PC-3 (cell line): ENCODE data around the gene NAB1. TPM values are rescaled to one million over a fixed set of nuclear protein-coding genes. Genes with fewer than 3 reads are reported as not detected.

Experiments used
- ATAC-seq: fragments of 200-7000 bp; cut with Tn5 transposase; 2 replicates; pipeline ENCODE4 v1.9.1; 2020; ENCODE audit warnings: mild to moderate bottlenecking, moderate library complexity
- BruUV-seq: library from RNA; stranded (reverse); fragments of 400-500 nt; replicated peaks from 2 replicates; lab custom pipeline; 2021; lab: Mats Ljungman, UMichigan
- CTCF ChIA-PET: fragments of 300-600 bp; sonication (Branson Sonifier 250); formaldehyde crosslinking; loops from one replicate; lab custom pipeline; 2022; ENCODE audit warnings: antibody characterized with exemption; lab: Charles Lee
- POLR2A ChIA-PET: fragments of 300-600 bp; sonication (Branson Sonifier 250); formaldehyde crosslinking; loops from one replicate; lab custom pipeline; 2022; ENCODE audit warnings: antibody characterized with exemption; ENCODE audit not compliant: unreplicated experiment; lab: Charles Lee
- DNase-seq: peaks from one replicate; pipeline ENCODE4 v3.0.0-alpha.2; 2015
- H2AFZ ChIP-seq: fragments of 300-600 bp; sonication (generic); 2 replicates; pipeline ENCODE4 v1.6.0; 2016; ENCODE audit warnings: antibody characterized with exemption, low read length
- H3F3A ChIP-seq: fragments of 300-600 bp; sonication (generic); one replicate; pipeline ENCODE4 v1.6.0; 2017; ENCODE audit warnings: antibody characterized with exemption, low read length, control low read depth, mild to moderate bottlenecking; ENCODE audit not compliant: unreplicated experiment
- H3K27ac ChIP-seq: fragments of 300-600 bp; sonication (generic); 2 replicates; pipeline ENCODE4 v1.5.1; 2016; ENCODE audit warnings: mild to moderate bottlenecking, low read length
- H3K27me3 ChIP-seq: fragments of 300-600 bp; sonication (generic); 2 replicates; pipeline ENCODE4 v1.6.1; 2016; ENCODE audit warnings: low read length, mixed read lengths
- H3K36me3 ChIP-seq: fragments of 300-600 bp; sonication (generic); 2 replicates; pipeline ENCODE4 v1.6.1; 2016; ENCODE audit warnings: low read depth, mixed run types, low read length, mixed read lengths
- H3K4me1 ChIP-seq: fragments of 300-600 bp; sonication (generic); 2 replicates; pipeline ENCODE4 v1.5.1; 2016; ENCODE audit warnings: low read length; ENCODE audit not compliant: insufficient read depth
- H3K4me2 ChIP-seq: fragments of 300-600 bp; sonication (generic); 2 replicates; pipeline ENCODE4 v1.6.0; 2016; ENCODE audit warnings: low read length
- H3K4me3 ChIP-seq: fragments of 300-600 bp; sonication (generic); 2 replicates; pipeline ENCODE4 v1.5.1; 2016; ENCODE audit warnings: mild to moderate bottlenecking, low read length, mixed read lengths
- H3K79me2 ChIP-seq: fragments of 300-600 bp; sonication (generic); 2 replicates; pipeline ENCODE4 v1.6.1; 2017; ENCODE audit warnings: low read length, mixed read lengths
- H3K9ac ChIP-seq: fragments of 300-600 bp; sonication (generic); 2 replicates; pipeline ENCODE4 v1.6.0; 2016; ENCODE audit warnings: mild to moderate bottlenecking, low read length
- H3K9me2 ChIP-seq: fragments of 300-600 bp; sonication (generic); replicated peaks from 2 replicates; pipeline ENCODE4 v1.6.1; 2016; ENCODE audit warnings: mixed run types, low read length, mixed read lengths
- H3K9me3 ChIP-seq: fragments of 300-600 bp; sonication (generic); 2 replicates; pipeline ENCODE4 v1.6.1; 2016; ENCODE audit warnings: low read length, mixed read lengths
- H4K20me1 ChIP-seq: fragments of 300-600 bp; sonication (generic); 2 replicates; pipeline ENCODE4 v1.6.1; 2016; ENCODE audit warnings: low read length, mixed read lengths
- EZH2 ChIP-seq: fragments of 300-600 bp; sonication (generic); IDR thresholded peaks from one replicate; pipeline ENCODE4 v1.6.1; 2017; ENCODE audit warnings: antibody characterized with exemption, mild to moderate bottlenecking, low read length; ENCODE audit not compliant: unreplicated experiment
- EZH2phosphoT487 ChIP-seq: fragments of 300-600 bp; sonication (generic); IDR thresholded peaks from 2 replicates; pipeline ENCODE4 v1.6.1; 2018; ENCODE audit warnings: mild to moderate bottlenecking, antibody characterized with exemption, low read length, borderline replicate concordance
- intact Hi-C: fragments of 100-400 bp; cut with micrococcal nuclease; formaldehyde crosslinking; loops from 2 replicates; pipeline ENCODE4 v1.9.0; 2023
- total RNA-seq: library from RNA; depleted of rRNA; stranded (reverse); fragments of >200 nt; gene quantifications from 2 replicates; pipeline ENCODE4 v1.2.3, GENCODE V29; 2014
- TF ChIP-seq, protein P1 (sequence below): fragments of 300-600 bp; sonication (generic); conservative IDR thresholded peaks from 2 replicates; pipeline ENCODE4 v1.5.1; 2017; ENCODE audit warnings: antibody characterized with exemption, low read depth, mild to moderate bottlenecking, low read length

The NAB1 gene
- total RNA-seq, 1 experiment from 2014 or later = 23.1 TPM

DNA sequence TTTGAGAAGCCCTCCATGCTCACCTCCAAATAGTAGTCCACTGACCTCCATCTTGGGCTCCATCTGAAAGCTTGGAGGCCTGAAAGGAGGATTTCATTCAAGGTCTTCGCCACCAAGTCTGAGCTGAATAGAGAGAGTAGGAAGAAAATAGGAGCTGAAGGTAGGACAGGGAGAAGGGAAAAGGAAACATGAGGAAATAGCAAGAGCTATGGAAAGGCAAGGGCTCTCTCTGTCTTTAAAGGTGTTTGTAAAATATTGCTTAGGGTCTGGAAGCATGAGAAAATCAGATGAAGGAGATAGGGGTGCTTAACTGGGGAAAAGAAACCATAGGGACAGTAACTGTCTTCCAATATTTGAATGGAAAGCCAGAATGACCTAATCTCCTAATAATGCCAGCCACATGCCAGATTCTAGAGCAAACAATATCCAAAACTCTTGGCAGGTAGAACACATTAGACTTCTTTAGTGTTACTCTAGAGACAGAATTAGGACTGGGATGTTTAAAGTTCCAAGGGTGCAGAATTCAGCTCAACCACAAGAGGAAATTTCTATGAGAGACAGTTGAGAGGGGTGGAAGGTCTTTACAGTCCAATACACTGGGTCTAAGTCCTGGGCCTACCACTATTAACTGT lies 67.4 kb downstream of the NAB1 start:
- Histone ChIP-seq H4K20me1 (no peaks in the 10 kb centered on the region), H3K9me2 (no peaks in the 10 kb centered on the region), H2AFZ (no peak overlapping the region), H3K4me2 (peak overlapping the region; percentile 51), H3K27ac (peak overlapping the region; percentile 12; the same call in 1 of the 2 replicates), H3K9ac (no peak overlapping the region), H3K4me1 (peaks cover 41% of the 10 kb centered on the region), H3F3A (peaks cover 13% of the 10 kb centered on the region), H3K27me3 (no peaks in the 10 kb centered on the region), H3K36me3 (no peaks in the 10 kb centered on the region), H3K79me2 (no peaks in the 10 kb centered on the region), H3K9me3 (no peaks in the 10 kb centered on the region), H3K4me3 (no peak overlapping the region)
- BruUV-seq = no TSS peak
- TF ChIP-seq EZH2phosphoT487 = no peak
- intact Hi-C loops = loop anchor here (5.0 kb wide), 1 partner anchor 41 kb away; no protein-coding TSS in a partner anchor
- ATAC-seq (peak; percentile 36), DNase-seq (peak; percentile 75)
- ChIA-PET CTCF (interaction anchor here (0.6 kb wide), 2 partner anchors 64 to 1477 kb away, joined by 4 read pairs; no protein-coding TSS in a partner anchor), POLR2A (no interaction called here)

DNA sequence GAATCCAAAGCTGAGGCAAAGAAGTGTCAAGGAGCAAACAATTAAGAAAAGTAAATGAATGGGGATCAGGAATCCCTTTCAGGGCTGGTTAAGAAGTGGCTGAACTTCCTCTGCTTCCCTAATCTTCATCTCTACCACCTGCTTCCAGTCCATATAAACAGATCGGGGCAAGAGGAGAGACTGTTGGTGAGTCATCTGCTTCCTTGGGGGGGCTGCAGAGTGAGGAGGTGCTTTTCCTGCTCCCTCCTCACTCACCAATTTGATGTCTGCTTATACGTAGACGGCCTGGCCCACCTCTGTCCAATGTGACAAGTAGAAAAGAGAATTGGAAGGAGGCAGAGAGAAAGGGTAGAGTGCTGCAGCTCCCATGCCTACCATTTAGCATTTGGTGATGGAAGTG lies 68.4 kb downstream of the NAB1 start:
- CTCF ChIA-PET = no interaction called here
- H3K4me3 ChIP-seq = no peak overlapping the region
- H3K4me2 ChIP-seq = no peak overlapping the region
- H3K9ac ChIP-seq = no peak overlapping the region
- H3K27ac ChIP-seq = no peak overlapping the region
- POLR2A ChIA-PET = no interaction called here
- no peaks in the 10 kb centered on the region for H3K9me3 ChIP-seq
- no peaks in the 10 kb centered on the region for H4K20me1 ChIP-seq
- TF ChIP-seq EZH2 (no peak), EZH2phosphoT487 (no peak)
- TF ChIP-seq, protein P1, sequence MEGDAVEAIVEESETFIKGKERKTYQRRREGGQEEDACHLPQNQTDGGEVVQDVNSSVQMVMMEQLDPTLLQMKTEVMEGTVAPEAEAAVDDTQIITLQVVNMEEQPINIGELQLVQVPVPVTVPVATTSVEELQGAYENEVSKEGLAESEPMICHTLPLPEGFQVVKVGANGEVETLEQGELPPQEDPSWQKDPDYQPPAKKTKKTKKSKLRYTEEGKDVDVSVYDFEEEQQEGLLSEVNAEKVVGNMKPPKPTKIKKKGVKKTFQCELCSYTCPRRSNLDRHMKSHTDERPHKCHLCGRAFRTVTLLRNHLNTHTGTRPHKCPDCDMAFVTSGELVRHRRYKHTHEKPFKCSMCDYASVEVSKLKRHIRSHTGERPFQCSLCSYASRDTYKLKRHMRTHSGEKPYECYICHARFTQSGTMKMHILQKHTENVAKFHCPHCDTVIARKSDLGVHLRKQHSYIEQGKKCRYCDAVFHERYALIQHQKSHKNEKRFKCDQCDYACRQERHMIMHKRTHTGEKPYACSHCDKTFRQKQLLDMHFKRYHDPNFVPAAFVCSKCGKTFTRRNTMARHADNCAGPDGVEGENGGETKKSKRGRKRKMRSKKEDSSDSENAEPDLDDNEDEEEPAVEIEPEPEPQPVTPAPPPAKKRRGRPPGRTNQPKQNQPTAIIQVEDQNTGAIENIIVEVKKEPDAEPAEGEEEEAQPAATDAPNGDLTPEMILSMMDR = no peak
- no peaks in the 10 kb centered on the region for H3K9me2 ChIP-seq
- no peaks in the 10 kb centered on the region for H3K36me3 ChIP-seq
- intact Hi-C loops = loop anchor here (5.0 kb wide), 1 partner anchor 40 kb away; no protein-coding TSS in a partner anchor
- peaks cover 41% of the 10 kb centered on the region for H3K4me1 ChIP-seq
- no peaks in the 10 kb centered on the region for H3K27me3 ChIP-seq
- DNase-seq (no peak), ATAC-seq (no peak)
- no peak overlapping the region for H2AFZ ChIP-seq
- H3F3A ChIP-seq = peaks cover 13% of the 10 kb centered on the region
- H3K79me2 ChIP-seq = no peaks in the 10 kb centered on the region
- no TSS peak for BruUV-seq

DNA sequence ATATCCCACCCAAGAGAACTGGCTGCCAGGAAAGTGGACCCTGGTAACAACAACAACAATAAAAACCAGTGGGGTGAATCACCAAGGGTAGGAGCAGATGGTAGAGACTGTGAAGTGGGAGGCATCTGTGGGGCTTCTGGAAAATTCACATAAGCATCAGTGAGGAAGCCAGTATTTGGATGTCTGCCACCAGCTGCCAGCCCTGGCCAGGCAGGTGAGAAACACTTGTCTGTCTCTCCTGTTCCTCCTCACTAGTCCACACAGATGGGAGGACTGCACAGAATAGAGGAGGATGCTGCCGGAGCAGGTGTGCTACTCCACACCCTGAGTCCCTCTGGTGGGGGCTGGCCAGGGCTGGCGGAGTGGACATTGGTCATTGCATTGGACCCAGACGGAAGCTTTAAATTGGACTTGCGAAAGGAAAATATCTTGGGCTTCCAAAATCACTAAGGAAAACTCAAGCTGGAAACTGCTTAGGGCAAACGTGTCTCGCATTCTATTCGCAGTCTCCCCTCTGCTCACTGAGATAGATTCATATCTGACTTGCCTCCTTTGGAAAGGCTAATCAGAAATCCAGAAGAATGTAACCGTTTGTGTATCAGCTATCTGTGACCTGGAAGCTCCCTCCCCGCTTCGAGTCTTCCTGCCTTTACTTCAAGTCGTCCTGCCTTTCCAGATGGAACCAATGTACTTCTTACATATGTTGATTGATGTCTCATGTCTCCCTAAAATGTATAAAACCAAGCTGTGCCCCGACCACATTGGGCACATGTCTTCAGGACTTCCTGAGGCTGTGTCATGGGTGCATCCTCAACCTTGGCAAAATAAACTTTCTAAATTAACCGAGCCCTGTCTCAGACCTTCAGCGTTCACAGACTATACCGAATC lies 69.1 kb downstream of the NAB1 start:
- H3K9me3 ChIP-seq = no peaks in the 10 kb centered on the region
- H3K4me3 ChIP-seq = peak overlapping the region; percentile 15; the same call in 1 of the 2 replicates
- ChIA-PET POLR2A (no interaction called here), CTCF (no interaction called here)
- H3K4me1 ChIP-seq = peaks cover 43% of the 10 kb centered on the region
- ATAC-seq (no peak), DNase-seq (peak; percentile 40)
- no peak for TF ChIP-seq EZH2
- no peak for TF ChIP-seq EZH2phosphoT487
- TF ChIP-seq, protein P1 = no peak
- no peaks in the 10 kb centered on the region for H3K27me3 ChIP-seq
- H3K36me3 ChIP-seq = no peaks in the 10 kb centered on the region
- H3K9ac ChIP-seq = no peak overlapping the region; the same call in 1 of the 2 replicates
- peak overlapping the region; percentile 71 for H3K4me2 ChIP-seq
- no peaks in the 10 kb centered on the region for H3K9me2 ChIP-seq
- H4K20me1 ChIP-seq = no peaks in the 10 kb centered on the region
- H2AFZ ChIP-seq = 0 out of 2 replicates have a peak overlapping the region, but pooled peaks have one; percentile 42
- no TSS peak for BruUV-seq
- no peaks in the 10 kb centered on the region for H3K79me2 ChIP-seq
- intact Hi-C loops = loop anchor here (5.0 kb wide), 1 partner anchor 39 kb away; no protein-coding TSS in a partner anchor
- H3K27ac ChIP-seq = peak overlapping the region; percentile 96
- H3F3A ChIP-seq = peaks cover 13% of the 10 kb centered on the region
